OCI-LY3 (cell line): ENCODE measurements around the gene FZD10.

ENCODE experiments used
- H2AFZ ChIP-seq: fragments of 200-600, 300-600 bp; shearing (Covaris generic); 2 replicates; pipeline ENCODE4 v1.6.0; 2014; ENCODE audit warnings: antibody characterized with exemption, low read depth, low read length
- H3K27ac ChIP-seq: fragments of 200-600, 300-600 bp; sonication (generic); 2 replicates; pipeline ENCODE4 v1.5.1; 2014; ENCODE audit warnings: mild to moderate bottlenecking, low read length, moderate library complexity, mixed read lengths
- H3K27me3 ChIP-seq: fragments of 200-600, 300-600 bp; sonication (generic); 2 replicates; pipeline ENCODE4 v1.6.1; 2014; ENCODE audit warnings: low read depth, low read length, mixed read lengths
- H3K36me3 ChIP-seq: fragments of 200-600, 300-600 bp; sonication (generic); replicated peaks from 2 replicates; pipeline ENCODE3; 2014; ENCODE audit warnings: low read depth, low read length, mixed read lengths
- H3K4me1 ChIP-seq: fragments of 300-600, 200-600 bp; sonication (generic); 2 replicates; pipeline ENCODE4 v1.6.1; 2014; ENCODE audit warnings: low read length, mixed read lengths
- H3K4me2 ChIP-seq: fragments of 200-600, 300-600 bp; sonication (generic); 2 replicates; pipeline ENCODE4 v1.6.1; 2014; ENCODE audit warnings: low read length, mixed read lengths
- H3K4me3 ChIP-seq: fragments of 300-600, 200-600 bp; sonication (generic); 2 replicates; pipeline ENCODE4 v1.5.1; 2014; ENCODE audit warnings: antibody characterized with exemption, mild to moderate bottlenecking, low read length, moderate library complexity
- H3K79me2 ChIP-seq: fragments of 300-600, 200-600 bp; shearing (Covaris generic); 2 replicates; pipeline ENCODE4 v1.6.1; 2014; ENCODE audit warnings: mild to moderate bottlenecking, low read length, mixed read lengths
- H3K9ac ChIP-seq: fragments of 300-600, 200-600 bp; shearing (Covaris generic); 2 replicates; pipeline ENCODE4 v1.6.0; 2014; ENCODE audit warnings: mild to moderate bottlenecking, low read length, moderate library complexity
- H3K9me3 ChIP-seq: fragments of 200-600, 300-600 bp; shearing (Covaris generic); 2 replicates; pipeline ENCODE4 v1.6.1; 2014; ENCODE audit warnings: low read length, mixed read lengths; ENCODE audit not compliant: insufficient read depth
- H4K20me1 ChIP-seq: fragments of 200-600, 300-600 bp; sonication (generic); 2 replicates; pipeline ENCODE4 v1.6.1; 2016; ENCODE audit warnings: low read length, mixed read lengths; ENCODE audit not compliant: insufficient read depth
- EZH2phosphoT487 ChIP-seq: fragments of 200-600 bp; shearing (Covaris generic); IDR thresholded peaks from 2 replicates; pipeline ENCODE4 v1.6.1; 2018; ENCODE audit warnings: antibody characterized with exemption, mixed run types, low read depth
- TF ChIP-seq, protein P1 (sequence below): fragments of 200-600, 300-600 bp; sonication (generic); IDR thresholded peaks from 2 replicates; pipeline ENCODE4 v1.5.1; 2014; ENCODE audit warnings: antibody characterized with exemption, low read length, low read depth

The FZD10 gene

DNA sequence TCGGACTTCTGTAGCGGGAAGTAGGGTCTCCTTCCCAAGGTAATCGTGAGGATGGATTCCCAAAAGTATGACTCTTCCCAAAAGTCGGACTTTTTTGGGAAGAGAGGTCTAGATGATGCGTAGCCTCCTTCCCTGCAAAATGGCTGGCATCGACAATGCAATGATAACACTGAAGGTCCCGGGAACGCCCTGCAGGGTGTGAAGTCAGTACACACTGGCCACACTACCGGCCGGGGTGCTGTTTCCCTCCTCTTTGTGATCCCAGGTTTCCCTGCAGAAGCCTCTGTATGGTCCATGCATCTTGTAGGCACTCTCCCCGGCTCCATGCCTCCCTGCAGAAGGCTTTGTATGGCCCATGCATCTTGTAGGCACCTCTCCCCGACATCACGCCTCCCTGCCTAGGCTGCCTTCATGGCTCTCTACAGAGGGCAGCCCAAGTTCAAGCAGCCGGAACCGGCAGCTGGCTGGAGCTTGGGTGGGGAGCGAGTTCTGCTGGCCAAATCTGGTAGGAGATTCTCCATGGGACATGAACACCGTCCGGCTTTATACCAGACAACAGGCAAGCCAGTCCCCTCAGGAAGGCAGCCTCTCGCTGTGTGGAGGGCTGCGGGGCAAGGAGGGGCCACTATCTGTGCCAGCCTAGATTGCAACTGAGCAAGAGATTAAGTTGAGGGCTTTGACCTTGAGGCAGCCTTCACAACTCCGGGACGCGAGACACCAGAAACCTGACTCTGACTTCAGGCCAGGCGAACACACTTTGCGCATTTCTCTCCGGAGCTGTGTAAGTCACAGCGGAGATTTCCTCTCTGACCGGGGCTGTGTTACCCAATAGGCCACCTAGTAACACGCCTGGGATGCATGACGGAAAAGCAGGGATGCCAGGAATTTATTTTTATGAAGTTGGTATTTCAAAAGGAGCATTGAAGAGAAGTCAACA is 23.5 kb downstream of the FZD10 start:
- TF ChIP-seq, protein P1, sequence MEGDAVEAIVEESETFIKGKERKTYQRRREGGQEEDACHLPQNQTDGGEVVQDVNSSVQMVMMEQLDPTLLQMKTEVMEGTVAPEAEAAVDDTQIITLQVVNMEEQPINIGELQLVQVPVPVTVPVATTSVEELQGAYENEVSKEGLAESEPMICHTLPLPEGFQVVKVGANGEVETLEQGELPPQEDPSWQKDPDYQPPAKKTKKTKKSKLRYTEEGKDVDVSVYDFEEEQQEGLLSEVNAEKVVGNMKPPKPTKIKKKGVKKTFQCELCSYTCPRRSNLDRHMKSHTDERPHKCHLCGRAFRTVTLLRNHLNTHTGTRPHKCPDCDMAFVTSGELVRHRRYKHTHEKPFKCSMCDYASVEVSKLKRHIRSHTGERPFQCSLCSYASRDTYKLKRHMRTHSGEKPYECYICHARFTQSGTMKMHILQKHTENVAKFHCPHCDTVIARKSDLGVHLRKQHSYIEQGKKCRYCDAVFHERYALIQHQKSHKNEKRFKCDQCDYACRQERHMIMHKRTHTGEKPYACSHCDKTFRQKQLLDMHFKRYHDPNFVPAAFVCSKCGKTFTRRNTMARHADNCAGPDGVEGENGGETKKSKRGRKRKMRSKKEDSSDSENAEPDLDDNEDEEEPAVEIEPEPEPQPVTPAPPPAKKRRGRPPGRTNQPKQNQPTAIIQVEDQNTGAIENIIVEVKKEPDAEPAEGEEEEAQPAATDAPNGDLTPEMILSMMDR = no peak
- TF ChIP-seq EZH2phosphoT487 = no peak

DNA sequence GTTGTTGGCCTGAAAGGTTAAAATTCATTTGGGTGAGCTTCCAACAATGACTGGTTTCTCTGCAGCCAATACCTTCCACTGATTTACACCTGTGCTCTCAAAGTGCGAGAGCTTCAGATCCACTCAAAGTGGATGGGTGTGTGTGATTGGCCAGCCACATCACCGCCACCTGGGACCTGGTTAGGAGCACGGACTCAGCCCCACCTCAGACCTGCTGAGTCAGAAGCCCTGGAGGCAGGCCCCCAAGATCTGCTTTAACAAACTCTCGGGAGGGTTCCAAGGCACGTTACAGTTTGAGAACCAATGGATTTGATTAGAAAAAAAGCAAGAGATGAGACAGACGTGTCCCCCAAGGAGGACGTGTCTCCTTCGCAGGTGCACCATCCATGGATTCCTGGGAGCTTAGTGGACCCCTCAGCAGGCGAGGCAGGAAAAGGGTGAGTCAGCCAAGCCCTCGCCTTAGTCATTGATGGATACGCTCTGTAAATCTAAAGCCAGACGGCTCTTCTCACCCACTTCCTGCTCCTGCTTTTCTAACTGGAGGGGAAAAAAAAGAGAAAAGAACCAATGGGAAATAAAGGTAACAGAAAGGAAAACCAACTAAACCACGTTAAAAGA is 24.5 kb downstream of the FZD10 start:
- Histone ChIP-seq H3K9ac (no peak overlapping the region), H3K4me2 (no peak overlapping the region), H3K27me3 (no peaks in the 10 kb centered on the region), H3K4me1 (no peaks in the 10 kb centered on the region), H4K20me1 (no peaks in the 10 kb centered on the region), H2AFZ (no peak overlapping the region), H3K36me3 (no peaks in the 10 kb centered on the region), H3K27ac (no peak overlapping the region), H3K4me3 (no peak overlapping the region), H3K9me3 (no peaks in the 10 kb centered on the region), H3K79me2 (no peaks in the 10 kb centered on the region)
- no peak for TF ChIP-seq EZH2phosphoT487

More for the DNA sequence above, 23.5 kb downstream of the FZD10 start:
- Histone ChIP-seq H3K36me3 (no peaks in the 10 kb centered on the region), H3K4me3 (no peak overlapping the region), H3K79me2 (no peaks in the 10 kb centered on the region), H3K27ac (no peak overlapping the region), H3K9me3 (no peaks in the 10 kb centered on the region), H3K4me1 (no peaks in the 10 kb centered on the region), H4K20me1 (no peaks in the 10 kb centered on the region), H3K9ac (no peak overlapping the region), H3K4me2 (no peak overlapping the region), H3K27me3 (no peaks in the 10 kb centered on the region), H2AFZ (no peak overlapping the region)

DNA sequence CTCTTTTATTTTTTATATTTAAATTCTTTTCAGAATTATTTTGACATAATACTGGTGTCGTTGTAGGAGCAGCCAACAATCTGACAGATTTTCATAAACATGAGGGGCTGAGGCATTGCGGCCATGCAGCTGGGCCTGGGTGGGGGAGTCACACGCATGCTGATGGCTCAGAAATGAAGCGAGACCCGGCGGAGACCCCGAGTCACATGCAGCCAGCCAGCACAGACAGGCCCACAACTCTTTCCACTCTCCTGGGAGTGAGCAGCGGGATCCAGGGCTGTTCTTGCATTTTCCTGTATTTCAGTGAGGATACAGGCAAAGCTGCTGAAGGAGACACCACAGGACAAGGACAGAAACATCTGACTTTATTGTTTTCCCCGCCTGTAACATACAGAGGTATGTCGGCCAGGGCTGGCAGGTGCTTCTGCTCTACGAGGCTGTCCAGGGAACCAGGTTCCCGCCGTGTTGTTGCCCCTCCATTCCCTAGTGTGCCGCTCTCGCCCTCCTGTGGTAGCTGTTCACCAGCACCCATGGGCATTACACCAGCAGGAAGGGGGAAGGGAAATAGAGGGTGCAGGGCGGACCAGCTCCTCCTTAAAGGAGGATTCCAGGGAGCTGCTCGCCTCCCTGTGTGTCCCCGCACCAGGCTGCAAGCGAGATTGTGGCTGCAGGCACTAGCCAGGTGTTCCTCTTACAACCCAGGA is 30.5 kb downstream of the FZD10 start:
- Histone ChIP-seq H3K27me3 (no peaks in the 10 kb centered on the region), H2AFZ (no peak overlapping the region), H3K4me2 (no peak overlapping the region), H4K20me1 (no peaks in the 10 kb centered on the region), H3K9ac (no peak overlapping the region), H3K4me3 (no peak overlapping the region), H3K79me2 (no peaks in the 10 kb centered on the region), H3K27ac (no peak overlapping the region), H3K9me3 (no peaks in the 10 kb centered on the region), H3K36me3 (no peaks in the 10 kb centered on the region), H3K4me1 (no peaks in the 10 kb centered on the region)
- no peak for TF ChIP-seq EZH2phosphoT487
- TF ChIP-seq, protein P1 = no peak

DNA sequence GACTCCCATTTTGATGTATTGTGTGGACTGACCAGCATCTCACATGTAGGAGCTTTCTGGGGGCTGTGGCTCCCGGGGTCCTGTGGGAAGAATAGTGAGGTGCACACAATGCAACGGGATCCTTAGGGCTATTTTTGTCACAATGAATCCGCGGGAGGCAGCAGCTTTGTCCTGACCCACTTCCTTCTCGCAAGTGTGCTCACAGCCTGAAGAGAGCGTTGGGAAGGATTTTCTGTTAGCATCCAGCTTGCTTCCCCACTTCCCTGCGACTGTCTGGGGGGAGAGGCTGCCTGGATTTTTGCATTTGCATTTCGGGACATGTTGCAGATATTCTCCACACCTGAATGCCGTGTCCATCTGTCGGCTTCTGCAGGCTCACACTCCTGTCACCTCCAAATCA is 31.9 kb downstream of the FZD10 start:
- Histone ChIP-seq H3K79me2 (no peaks in the 10 kb centered on the region), H3K9ac (no peak overlapping the region), H3K4me2 (no peak overlapping the region), H3K9me3 (no peaks in the 10 kb centered on the region), H3K27me3 (no peaks in the 10 kb centered on the region), H3K36me3 (no peaks in the 10 kb centered on the region), H4K20me1 (no peaks in the 10 kb centered on the region), H3K27ac (no peak overlapping the region), H2AFZ (no peak overlapping the region), H3K4me3 (no peak overlapping the region), H3K4me1 (no peaks in the 10 kb centered on the region)
- TF ChIP-seq, protein P1 = no peak
- TF ChIP-seq EZH2phosphoT487 = no peak
